ENCODE results near the gene ADAP1. TPM values are rescaled to one million over a fixed set of nuclear protein-coding genes. Genes with fewer than 3 reads are reported as not detected.

ADAP1 gene
- total RNA-seq, 1 donor from 2014 or later = 11.9 TPM

DNA sequence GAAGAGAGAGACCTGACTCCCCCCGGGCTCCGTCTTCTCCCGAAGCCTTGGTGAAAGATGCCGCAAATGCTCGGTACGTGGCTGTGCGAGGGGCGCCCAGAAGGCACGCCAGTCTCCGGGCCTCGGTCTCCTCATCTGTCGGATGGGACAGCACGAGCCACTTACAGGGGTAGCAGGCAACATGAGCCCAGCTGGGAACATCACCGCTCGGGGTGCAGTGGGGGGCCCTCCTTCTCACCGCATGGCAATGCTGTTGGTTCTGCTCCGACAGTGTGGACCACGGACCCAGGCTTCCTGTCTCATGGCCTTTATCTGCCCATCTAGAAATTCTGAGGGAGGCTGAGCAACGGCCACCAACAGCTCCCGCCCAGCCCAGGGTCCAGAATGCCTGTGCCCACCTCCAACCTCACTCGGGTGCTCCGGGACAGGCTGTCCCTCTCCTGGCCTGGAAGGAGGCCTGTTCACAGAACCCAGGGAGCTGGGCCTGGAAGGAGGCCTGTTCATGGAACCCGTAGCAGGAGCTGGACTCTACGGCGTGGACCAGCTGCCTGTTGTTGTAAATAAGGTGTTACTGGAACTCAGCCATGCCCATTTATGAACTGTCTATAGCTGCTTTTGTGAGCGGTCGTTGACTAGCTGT, 15.8 kb downstream of the ADAP1 start:
- no peak overlapping the region for H3K4me3 Mint-ChIP-seq
- DNase-seq (no peak), ATAC-seq (ENCODE audit: low read depth) (no peak)
- H3K27ac Mint-ChIP-seq = no peak overlapping the region
- TF ChIP-seq, protein P1, sequence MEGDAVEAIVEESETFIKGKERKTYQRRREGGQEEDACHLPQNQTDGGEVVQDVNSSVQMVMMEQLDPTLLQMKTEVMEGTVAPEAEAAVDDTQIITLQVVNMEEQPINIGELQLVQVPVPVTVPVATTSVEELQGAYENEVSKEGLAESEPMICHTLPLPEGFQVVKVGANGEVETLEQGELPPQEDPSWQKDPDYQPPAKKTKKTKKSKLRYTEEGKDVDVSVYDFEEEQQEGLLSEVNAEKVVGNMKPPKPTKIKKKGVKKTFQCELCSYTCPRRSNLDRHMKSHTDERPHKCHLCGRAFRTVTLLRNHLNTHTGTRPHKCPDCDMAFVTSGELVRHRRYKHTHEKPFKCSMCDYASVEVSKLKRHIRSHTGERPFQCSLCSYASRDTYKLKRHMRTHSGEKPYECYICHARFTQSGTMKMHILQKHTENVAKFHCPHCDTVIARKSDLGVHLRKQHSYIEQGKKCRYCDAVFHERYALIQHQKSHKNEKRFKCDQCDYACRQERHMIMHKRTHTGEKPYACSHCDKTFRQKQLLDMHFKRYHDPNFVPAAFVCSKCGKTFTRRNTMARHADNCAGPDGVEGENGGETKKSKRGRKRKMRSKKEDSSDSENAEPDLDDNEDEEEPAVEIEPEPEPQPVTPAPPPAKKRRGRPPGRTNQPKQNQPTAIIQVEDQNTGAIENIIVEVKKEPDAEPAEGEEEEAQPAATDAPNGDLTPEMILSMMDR (IDR thresholded peaks at IDR 0.05) = no peak
- peaks cover 3% of the 10 kb centered on the region for H3K9me3 Mint-ChIP-seq
- H3K27me3 Mint-ChIP-seq = peaks cover 6% of the 10 kb centered on the region
- intact Hi-C loops (cut with micrococcal nuclease) = no loop called here
- H3K4me1 Mint-ChIP-seq = peaks cover 25% of the 10 kb centered on the region
- ChIA-PET POLR2A (interaction anchor here (1.0 to 2.0 kb wide), 3 partner anchors 15 to 28 kb away, joined by 3 to 10 read pairs (median 4); no protein-coding TSS in a partner anchor), CTCF (no interaction called here)
- H3K36me3 Mint-ChIP-seq (ENCODE audit: low read depth) = no peaks in the 10 kb centered on the region

DNA sequence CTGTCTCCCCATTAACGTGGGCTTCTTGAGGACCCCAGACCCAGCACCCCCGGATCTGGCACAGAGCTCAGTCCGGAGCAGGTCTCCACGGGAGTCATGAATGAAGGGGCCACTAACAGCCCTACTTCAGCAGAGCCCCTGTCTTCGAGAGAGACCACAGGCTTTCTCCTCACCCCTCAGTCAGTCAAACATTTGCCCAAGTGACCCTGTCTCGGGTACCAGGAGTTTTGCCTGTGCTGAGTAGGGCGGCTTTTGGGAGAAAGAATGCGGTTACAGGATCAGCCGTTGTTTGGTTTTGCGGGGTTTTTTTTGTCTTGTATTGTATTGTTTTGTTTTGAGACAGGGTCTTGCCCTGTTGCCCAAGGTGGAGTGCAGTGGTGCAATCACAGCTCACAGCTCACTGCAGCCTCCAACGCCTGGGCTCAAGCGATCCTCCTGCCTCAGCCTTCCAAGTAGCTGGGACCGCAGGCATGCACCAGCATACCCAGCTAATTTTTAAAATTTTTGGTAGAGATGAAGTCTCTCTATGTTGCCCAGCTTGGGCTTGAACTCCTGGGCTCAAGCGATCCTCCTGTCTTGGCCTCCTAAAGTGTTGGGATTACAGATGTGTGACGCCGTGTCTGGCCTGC, 16.5 kb downstream of the ADAP1 start:
- intact Hi-C loops (cut with micrococcal nuclease) = loop anchor here (2.0 kb wide), 1 partner anchor 13 kb away; no protein-coding TSS in a partner anchor
- CTCF ChIA-PET = no interaction called here
- POLR2A ChIA-PET = interaction anchor here (0.6 to 2.0 kb wide), 3 partner anchors 15 to 37 kb away, joined by 3 to 10 read pairs (median 4); partner anchors contain the start of gene COX19
- H3K36me3 Mint-ChIP-seq (ENCODE audit: low read depth) = no peaks in the 10 kb centered on the region
- H3K4me1 Mint-ChIP-seq = peaks cover 25% of the 10 kb centered on the region
- TF ChIP-seq, protein P1 (IDR thresholded peaks at IDR 0.05) = no peak
- H3K27me3 Mint-ChIP-seq = peaks cover 6% of the 10 kb centered on the region
- ATAC-seq (ENCODE audit: low read depth) (no peak), DNase-seq (no peak)
- peak overlapping the region; percentile 41 for H3K27ac Mint-ChIP-seq
- peak overlapping the region; percentile 2 for H3K4me3 Mint-ChIP-seq
- H3K9me3 Mint-ChIP-seq = peaks cover 3% of the 10 kb centered on the region

DNA sequence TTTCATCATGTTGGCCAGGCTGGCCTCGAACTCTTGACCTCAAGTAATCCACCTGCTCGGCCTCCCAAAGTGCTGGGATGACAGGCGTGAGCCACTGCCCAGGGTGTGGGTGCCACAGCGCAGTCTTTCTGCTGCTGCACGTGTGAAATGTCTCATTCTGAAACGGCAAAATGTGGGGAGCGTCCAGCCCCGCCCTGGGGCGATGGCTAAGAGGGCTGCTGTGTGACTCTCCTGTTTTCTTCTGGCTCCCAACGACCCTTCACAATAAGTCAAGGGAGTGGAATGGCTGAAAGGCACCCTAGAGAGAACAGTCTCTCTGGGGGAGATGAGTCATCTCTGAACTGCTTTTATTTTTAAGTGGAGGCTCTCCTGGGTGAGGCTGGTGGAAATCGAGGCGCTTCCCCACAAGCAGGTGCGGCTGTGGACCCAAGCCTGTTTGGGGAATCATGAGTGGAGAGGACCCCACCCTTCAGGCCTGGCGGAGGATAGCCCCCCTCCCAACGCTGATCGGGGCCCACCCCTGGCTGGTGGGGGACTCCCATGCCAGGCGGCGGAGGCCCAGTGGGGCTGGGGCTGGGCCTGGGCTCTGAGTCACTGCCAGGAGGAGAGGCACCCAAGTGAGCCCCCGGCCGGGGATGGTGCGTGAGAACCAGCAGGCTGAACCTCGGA, 18.0 kb downstream of the ADAP1 start:
- H3K9me3 Mint-ChIP-seq = peaks cover 3% of the 10 kb centered on the region
- peaks cover under 1% of the 10 kb centered on the region for H3K27me3 Mint-ChIP-seq
- no peaks in the 10 kb centered on the region for H3K36me3 Mint-ChIP-seq (ENCODE audit: low read depth)
- DNase-seq (peak; percentile 47), ATAC-seq (ENCODE audit: low read depth) (peak; percentile 78)
- TF ChIP-seq, protein P1 (IDR thresholded peaks at IDR 0.05) = no peak
- intact Hi-C loops (cut with micrococcal nuclease) = loop anchor here (1.0 to 2.0 kb wide), 3 partner anchors 8 to 14 kb away; no protein-coding TSS in a partner anchor
- ChIA-PET POLR2A (no interaction called here), CTCF (no interaction called here)
- peak overlapping the region; percentile 19 for H3K27ac Mint-ChIP-seq
- peak overlapping the region; percentile 42 for H3K4me3 Mint-ChIP-seq
- peaks cover 19% of the 10 kb centered on the region for H3K4me1 Mint-ChIP-seq

DNA sequence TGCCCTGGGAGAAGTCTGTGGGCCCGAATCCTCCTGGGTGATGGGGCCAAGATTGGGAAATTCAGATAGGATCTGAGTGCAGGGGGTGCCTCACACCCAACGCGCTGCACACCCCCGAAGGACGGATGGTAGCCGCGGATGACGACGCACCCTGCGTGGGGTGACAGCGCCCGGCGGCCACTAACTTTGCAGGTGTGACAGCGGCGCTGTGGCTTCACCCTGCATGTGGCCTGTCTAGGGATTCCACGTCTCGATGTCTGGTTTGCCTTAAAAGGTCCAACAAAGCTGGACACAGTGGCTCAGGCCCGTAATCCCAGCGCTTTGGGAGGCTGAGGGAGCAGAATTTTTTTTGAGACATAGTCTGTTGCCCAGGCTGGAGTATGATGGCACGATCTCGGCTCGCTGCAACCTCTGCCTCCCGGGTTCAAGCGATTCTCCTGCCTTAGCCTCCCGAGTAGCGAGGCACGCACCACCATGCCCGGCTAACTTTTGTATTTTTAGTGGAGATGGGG, 18.6 kb downstream of the ADAP1 start:
- H3K9me3 Mint-ChIP-seq = peaks cover under 1% of the 10 kb centered on the region
- H3K27ac Mint-ChIP-seq = peak overlapping the region; percentile 19
- peaks cover 17% of the 10 kb centered on the region for H3K4me1 Mint-ChIP-seq
- ChIA-PET CTCF (no interaction called here), POLR2A (no interaction called here)
- intact Hi-C loops (cut with micrococcal nuclease) = loop anchor here (1.0 to 2.0 kb wide), 3 partner anchors 8 to 15 kb away; no protein-coding TSS in a partner anchor
- no peaks in the 10 kb centered on the region for H3K27me3 Mint-ChIP-seq
- H3K36me3 Mint-ChIP-seq (ENCODE audit: low read depth) = no peaks in the 10 kb centered on the region
- DNase-seq (no peak), ATAC-seq (ENCODE audit: low read depth) (no peak)
- no peak overlapping the region for H3K4me3 Mint-ChIP-seq
- TF ChIP-seq, protein P1 (IDR thresholded peaks at IDR 0.05) = no peak
